ENCODE results near the gene VAV2.

Gene VAV2

GRCh38 chr9:133888809-133889491 is 103.2 kb downstream of the VAV2 start:
- DNase-seq (ENCODE audit: low read depth): no peak

- DNase-seq (ENCODE audit: low read depth): no peak
These were observed 103.9 kb downstream of the VAV2 start for GRCh38 chr9:133888048-133888808.

GRCh38 chr9:133887540-133888047 is 104.5 kb downstream of the VAV2 start:
- no peak for DNase-seq (ENCODE audit: low read depth)

GRCh38 chr9:133886563-133887501 is 105.3 kb downstream of the VAV2 start:
- no peak for DNase-seq (ENCODE audit: low read depth)

- no peak for DNase-seq (ENCODE audit: low read depth)
These were observed 107.0 kb downstream of the VAV2 start for GRCh38 chr9:133884907-133885744.

- DNase-seq (ENCODE audit: low read depth): no peak
These were observed 109.0 kb downstream of the VAV2 start for GRCh38 chr9:133882849-133883755.

GRCh38 chr9:133881671-133882381 is 110.3 kb downstream of the VAV2 start:
- DNase-seq (ENCODE audit: low read depth): no peak

GRCh38 chr9:133880851-133881661 is 111.1 kb downstream of the VAV2 start:
- DNase-seq (ENCODE audit: low read depth): no peak

GRCh38 chr9:133880136-133880535 is 112.0 kb downstream of the VAV2 start:
- DNase-seq (ENCODE audit: low read depth): no peak

GRCh38 chr9:133879615-133880014 is 112.5 kb downstream of the VAV2 start:
- no peak for DNase-seq (ENCODE audit: low read depth)

- DNase-seq (ENCODE audit: low read depth): no peak
These were observed 113.7 kb downstream of the VAV2 start for GRCh38 chr9:133878402-133878801.

GRCh38 chr9:133877967-133878366 is 114.2 kb downstream of the VAV2 start:
- no peak for DNase-seq (ENCODE audit: low read depth)

GRCh38 chr9:133877327-133877726 is 114.8 kb downstream of the VAV2 start:
- DNase-seq (ENCODE audit: low read depth): no peak

- DNase-seq (ENCODE audit: low read depth): no peak
These were observed 115.3 kb downstream of the VAV2 start for GRCh38 chr9:133876836-133877235.

- no peak for DNase-seq (ENCODE audit: low read depth)
These were observed 116.0 kb downstream of the VAV2 start for GRCh38 chr9:133876144-133876543.

- no peak for DNase-seq (ENCODE audit: low read depth)
These were observed 117.0 kb downstream of the VAV2 start for GRCh38 chr9:133875131-133875530.

GRCh38 chr9:133874659-133875058 is 117.5 kb downstream of the VAV2 start:
- no peak for DNase-seq (ENCODE audit: low read depth)

- no peak for DNase-seq (ENCODE audit: low read depth)
These were observed 118.0 kb downstream of the VAV2 start for GRCh38 chr9:133874060-133874657.
